HG03103 (cell line): ENCODE results near the gene GRK2.
A peak's percentile ranks its signal among the peaks of the same experiment; 100 is the strongest.

Experiments used
- ATAC-seq: cut with Tn5 transposase; IDR thresholded peaks from one replicate; pipeline ENCODE4 v1.9.1; 2021; ENCODE audit warnings: low read depth; ENCODE audit not compliant: unreplicated experiment

GRK2 gene

DNA sequence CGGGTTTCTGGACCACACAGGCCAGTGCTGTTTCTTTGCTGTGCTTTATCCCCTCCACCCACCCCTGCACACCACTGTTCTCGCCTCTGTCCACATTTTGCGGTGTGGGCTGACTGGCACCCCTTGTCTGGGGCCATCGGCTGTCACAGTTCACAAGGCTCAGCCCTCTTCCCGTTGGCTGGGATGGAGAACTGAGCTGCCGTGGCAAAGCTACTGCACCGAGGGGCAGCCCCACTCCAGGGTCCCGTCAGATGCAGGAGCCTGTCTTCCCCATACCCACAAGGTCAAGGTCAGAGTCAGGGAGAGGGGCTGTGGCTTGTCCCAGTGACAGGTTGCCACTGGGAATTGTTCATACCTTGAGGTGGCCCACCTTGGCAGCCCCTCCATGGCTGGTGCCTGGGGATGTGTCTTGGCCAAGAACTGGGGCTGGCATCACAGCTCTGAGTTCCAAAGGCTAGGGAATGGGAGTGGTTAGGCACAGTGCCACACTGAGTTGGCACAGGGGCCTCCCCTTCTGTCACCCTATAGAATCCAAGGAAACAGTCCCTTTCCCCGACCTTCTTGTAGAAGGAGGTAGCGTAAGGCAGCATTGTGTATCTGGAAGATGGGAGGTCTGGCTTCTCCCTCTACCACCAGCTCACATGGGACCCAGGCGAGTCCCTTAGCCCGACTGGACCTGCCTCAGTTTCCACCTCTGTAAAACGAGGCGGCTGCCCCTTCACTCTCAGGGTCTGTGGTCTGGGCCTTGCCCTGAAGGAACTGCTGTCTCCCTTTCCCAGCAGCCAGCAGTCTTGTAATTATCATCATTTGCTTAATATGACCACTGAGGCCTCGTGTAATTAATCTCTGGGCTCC is 3.4 kb downstream of the GRK2 start:
- ATAC-seq, result no peak

DNA sequence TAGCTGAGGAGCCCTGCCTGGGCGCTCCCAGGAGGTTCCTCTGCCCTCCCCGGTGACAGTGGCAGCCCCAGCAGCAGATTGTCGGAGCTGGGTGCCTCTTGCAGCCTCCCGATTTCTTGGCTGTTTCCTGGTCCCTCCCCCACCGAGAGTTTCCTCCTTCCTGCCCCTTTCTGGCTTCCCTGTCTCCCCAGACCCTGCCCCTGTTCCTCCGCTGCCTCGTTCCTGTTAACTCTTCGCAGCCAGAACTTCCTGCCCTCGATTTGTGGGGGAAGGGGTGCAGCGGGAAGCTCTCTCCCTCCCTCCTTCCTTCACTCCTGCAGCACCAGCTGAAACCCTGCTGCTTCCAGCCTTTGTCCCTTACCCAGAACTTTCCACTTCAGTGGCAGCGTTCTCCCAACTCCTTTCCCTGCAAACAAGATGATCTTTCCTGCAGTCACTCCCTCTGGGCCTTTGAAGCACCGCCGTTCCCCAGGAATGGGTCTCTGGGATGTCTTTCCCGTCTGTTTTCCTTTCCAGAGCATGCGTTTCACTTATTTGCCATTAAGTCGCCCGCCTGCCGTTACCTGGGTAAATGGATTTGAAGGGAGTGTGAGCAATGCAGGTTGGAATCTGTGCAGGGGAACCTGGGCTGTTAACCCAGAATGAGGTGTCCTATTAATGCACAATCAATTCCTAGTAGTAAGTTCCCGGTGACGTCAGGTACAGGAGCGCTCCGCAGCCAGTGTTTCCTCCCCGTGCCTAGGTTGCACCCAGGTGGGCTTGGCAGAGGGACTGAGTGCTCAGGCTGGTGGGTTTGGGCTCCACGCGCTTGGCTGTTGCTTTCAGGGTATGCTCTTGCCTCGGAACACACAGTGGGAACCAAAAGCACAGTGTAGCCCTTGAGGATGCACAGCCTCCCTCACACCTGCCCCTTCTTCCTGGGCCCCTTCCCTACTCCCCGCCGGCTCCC is 4.3 kb downstream of the GRK2 start:
- ATAC-seq, result no peak

DNA sequence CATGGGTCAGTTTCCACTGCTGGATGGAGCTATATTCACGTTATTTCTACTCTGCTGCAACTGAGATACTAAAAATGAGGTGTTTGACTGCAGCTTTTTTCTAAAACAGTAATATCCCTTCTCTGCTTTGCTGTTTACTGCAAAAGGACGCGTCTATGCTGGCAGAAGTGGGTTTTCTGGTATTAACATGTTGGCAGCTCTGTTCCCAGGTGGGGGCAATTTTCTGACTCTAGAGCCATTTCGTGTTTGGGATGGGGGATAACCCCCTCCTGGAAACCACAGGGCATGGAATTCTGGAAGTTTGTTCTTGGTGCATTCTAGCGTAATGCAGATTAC is 4.9 kb downstream of the GRK2 start:
- no peak for ATAC-seq

DNA sequence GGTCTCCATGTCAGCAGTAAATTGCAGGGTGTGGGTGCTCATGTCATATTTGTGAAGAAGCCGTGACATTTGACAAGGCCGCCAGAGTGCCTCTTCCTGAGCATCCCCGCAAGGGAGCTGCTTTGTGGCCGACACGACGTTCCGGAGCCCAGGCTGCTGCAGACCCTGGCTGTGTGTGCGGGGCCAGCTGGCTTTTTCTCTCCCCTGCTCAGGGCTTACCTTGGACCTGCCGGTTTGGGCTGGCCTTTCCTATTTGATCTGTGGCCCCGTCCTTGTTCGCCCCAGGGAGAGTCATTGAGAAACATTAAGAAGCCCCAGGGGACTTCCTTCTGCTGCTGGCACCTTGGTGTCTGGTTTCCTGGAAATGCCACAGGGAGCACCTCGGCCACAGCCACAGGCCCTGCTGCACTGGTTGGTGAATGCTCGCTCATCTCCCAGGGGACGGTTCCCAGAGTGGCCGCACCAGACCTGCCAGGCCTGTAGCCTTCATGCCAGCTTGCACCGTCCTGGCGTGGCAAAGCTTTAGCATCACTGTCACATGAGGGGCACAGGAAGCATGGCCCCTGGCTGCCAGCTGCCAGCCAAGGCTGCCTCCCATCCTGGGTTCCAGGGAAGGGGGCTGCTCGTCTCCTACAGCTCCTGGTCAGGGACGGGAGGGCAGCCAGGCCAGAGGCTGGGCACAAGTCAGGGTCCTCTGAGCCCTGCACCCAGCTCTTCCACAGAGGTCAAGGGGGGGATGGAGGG is 5.4 kb downstream of the GRK2 start:
- no peak for ATAC-seq

- ATAC-seq, result no peak
Observed at GRCh38 chr11:67272327-67273259, 6.3 kb downstream of the GRK2 start.

DNA sequence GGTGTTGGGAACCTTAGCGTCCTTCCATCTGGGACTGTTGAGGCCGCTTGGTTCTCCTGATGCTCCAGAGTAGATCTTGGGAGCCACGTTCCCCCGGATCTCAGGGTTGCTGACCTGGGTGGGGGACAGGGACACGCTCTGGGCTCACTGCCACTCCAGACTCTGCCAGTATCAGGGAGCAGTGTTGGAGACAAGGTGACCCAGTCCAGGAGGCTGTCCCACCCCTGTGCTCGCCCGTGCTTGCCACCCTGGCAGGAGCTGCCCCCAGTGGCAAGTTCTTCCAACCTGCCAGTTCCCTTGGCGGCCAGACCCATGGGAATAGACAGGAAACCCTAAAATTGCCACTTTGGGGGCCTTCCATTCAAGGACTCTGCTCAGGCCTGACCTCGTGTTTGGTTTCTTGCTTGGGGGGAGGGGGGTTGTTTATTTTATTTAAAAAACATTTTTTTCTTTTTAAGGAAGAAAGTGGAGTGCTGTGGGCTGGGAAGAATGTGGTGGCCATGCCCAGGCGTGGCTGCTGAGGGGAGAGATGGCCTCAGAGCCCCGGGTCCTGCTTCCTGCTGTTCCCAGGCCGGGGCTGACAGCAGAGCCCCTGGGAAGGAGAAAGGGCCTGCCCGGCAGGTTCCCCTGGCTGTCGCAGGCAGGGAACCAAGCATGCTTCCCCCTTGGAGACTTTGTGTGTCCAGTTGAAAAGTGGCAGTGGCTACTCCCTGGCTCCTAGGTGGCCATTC is 7.2 kb downstream of the GRK2 start:
- no peak for ATAC-seq

DNA sequence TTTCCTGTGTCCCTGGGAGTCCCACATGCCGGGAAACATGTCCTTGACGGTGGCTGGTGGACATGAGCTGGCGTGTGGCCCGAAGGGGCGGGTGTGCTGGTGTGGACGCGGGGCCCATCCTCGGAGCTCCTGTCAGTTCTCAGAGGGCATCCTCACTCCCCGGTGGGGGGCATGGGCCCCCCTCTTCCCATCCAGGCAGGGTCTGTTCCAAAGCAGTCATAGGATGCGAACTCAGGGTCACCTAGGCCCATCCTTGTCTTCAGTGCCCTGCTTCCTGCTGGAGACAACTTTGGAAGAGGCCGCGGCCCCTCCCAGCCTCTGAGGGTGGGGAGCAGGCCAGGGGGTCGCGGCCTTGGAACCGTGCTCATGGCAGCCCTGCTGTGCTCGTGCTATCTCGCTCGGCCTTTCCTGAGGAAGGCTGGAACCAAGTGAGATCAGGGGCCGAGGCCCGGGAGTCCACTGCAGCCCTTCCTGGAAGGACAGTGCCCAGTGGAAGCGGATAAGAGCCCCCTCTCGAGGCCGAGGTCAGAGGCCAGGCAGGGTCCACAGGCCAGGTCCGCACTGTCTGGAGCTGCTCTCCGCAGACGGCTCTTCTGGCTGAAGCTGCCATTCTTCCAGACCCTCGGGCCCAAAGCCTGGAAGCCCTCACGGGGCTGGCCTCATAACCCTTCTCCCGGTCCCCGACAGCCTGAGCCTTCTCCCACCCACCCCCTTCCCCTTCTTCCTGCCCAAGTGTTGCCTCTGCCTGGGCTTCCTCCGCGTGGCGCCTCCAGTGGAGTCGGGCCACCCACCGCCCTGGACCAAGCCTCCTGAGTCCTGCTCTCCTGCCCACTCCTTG is 8.7 kb downstream of the GRK2 start:
- ATAC-seq, result no peak

DNA sequence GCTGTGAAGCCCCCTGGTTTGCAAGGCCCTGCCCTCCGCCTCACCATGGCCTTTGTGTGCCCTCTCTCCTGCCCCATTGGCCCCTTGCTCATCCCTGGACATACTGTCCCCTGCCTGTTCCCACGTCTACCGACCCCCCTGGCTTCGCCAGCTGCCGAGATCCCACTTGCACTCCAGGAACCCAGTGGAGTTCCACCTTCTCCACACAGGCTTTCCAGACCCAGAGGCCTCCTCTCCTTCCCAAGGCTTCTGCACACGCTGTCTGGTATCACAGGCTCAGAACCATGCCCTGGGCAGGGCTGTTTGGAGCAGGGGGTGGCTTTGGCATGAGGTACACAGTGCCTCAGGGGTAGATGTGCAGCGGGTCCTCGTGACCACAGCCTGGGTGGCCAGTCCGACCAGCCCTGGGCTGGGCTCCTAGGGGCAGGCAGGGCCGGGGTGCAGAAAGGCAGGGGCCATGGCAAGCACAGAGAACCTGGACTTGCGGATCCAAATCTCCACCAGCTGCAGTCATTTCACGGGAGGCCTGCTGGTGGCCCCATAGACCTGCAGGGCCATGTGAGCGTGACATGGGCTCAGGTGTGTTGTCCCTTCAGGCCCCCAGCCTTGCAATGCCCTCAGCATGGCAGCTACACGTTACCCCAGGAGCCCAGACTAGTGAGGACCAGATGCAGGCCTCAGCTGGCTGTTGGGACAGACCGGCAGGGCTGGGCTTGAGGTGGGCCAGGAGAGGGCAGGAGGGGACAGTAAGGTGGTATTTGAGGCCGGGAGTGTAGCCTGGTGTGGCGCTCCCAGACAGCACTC is 9.5 kb downstream of the GRK2 start:
- ATAC-seq, result no peak

DNA sequence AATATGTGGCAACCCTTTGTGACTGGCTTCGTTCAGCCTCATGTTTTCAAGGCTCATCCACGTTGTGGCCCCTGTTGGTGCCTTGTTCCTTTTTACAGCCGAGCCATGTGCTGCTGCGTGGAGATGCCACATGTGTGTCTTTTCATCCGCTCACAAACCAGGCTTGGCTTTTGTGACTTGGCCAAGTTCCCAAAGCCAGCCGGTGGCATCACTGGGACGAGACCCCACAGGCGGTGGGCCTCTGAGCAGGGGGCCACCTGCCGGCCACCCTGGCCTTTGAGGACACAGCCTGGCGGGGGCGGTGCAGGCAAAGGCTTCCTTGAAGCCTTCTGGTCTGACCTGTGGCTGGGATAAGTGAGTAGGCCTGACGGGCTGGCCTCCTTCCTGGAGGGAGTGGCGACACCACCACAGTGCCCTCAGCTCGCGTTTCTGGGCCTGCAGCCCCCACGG is 10.5 kb downstream of the GRK2 start:
- ATAC-seq, result no peak

- ATAC-seq, result peak; percentile 73
Observed at GRCh38 chr11:67277231-67277961, 11.1 kb downstream of the GRK2 start.

DNA sequence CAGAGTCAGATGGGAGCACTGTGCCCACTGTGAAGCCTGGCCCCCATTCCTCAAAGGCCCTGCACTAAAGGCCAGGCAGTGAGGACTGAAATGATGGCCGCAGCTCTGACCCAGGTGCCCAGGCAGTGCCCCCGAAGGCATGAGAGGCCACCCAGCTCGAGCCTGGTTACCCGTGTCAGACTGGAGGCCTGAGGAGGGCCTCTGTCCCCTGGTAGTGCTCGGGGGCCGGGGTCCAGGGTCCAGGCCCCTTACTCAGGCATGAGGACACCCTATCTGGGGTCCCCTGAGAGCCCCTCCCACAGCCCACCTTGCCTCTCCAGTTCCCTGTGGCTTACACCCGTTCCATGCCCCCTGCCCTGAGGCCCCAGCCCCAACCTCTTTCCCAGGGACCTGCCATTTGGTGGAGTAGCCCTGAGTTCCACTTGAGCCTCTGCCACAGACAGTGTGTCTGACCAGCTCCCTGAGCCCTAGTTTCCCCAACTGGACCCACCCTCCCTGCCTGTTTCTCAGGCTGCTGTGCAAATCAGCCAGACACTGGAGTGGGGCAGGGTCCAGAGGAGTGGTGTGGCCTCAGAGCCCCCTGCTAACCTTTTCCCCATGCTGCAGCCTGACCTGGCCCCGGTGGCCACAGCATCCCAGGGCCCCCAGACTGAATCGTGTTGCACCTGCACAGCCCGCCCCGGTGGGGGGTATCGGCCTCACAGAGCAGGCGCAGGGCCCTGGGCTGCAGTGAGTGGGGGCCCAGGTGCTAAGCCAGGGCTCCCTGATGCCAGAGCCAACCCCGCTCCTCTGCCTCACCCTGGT is 12.1 kb downstream of the GRK2 start:
- ATAC-seq, result no peak

GRCh38 chr11:67278939-67279588 is 12.8 kb downstream of the GRK2 start:
- ATAC-seq, result no peak

DNA sequence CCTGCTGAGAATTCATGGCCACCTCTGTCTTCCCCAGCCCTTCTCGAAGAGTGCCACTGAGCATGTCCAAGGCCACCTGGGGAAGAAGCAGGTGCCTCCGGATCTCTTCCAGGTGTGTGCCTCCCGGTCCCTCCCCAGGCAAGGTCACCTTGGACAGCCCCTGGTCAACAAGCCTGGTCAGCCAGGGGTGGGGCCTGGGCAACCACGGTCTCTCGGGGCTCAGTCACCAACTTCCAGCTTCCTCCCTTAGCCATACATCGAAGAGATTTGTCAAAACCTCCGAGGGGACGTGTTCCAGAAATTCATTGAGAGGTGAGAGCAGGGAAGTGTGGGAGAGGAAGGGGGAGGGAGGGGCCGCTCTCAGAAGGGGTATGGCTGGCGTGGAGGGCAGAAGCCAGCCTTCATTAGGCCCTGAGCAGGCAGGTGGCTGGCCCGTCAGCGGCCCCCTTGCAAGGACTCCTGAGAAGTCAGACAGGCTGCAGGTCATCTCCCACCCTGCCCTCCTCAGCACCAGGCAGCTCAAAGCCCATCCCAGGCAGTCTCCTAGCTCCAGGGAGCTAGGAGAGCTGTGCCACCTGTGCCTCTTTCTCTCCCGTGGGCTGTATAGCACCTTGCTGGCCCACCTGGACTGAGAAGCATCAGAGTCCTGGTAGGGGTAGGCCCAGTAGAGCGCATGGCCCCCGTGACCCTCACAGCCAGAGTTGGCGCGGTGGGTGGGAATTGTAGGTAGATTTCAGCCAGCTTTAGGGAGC is 13.5 kb downstream of the GRK2 start:
- ATAC-seq, result no peak

- ATAC-seq, result no peak
Observed at GRCh38 chr11:67280341-67280787, 14.1 kb downstream of the GRK2 start.
